GM21381 (cell line): Measurements from ENCODE around the gene C7orf33.
"Not testable (repeated sequence)": the region's sequence is repeated elsewhere in the genome, so short reads cannot be mapped to it uniquely, and the experiment has no call there.

Experiments used
- ATAC-seq: cut with Tn5 transposase; IDR thresholded peaks from one replicate; pipeline ENCODE4 v1.9.1; 2021; ENCODE audit warnings: mild to moderate bottlenecking, moderate library complexity; ENCODE audit not compliant: unreplicated experiment

The C7orf33 gene

DNA sequence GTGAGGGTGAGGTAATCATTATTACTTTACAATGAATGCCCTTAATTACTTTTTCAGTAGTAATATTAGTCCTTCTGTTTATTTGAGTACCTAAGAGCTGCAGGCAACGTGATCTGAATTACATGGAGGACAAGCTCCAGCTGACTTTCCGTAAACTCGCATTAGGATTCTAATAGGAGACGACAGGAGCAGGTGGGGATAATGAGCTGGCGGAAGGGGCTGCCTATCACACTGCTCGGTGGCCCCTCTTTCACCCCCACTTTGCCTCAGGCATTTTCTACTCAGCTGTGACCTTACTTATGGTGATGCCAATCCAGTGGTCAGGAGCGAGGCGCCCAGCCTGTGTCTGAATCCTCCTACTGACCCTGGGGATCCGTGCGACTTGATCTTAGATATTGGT lies at the start of gene C7orf33:
Gene C7orf33, plus strand, starts transcription at position 296 of the 400 bp plus-strand sequence. CDS start 160 bp downstream, outside the sequence.
- ATAC-seq, result no peak

DNA sequence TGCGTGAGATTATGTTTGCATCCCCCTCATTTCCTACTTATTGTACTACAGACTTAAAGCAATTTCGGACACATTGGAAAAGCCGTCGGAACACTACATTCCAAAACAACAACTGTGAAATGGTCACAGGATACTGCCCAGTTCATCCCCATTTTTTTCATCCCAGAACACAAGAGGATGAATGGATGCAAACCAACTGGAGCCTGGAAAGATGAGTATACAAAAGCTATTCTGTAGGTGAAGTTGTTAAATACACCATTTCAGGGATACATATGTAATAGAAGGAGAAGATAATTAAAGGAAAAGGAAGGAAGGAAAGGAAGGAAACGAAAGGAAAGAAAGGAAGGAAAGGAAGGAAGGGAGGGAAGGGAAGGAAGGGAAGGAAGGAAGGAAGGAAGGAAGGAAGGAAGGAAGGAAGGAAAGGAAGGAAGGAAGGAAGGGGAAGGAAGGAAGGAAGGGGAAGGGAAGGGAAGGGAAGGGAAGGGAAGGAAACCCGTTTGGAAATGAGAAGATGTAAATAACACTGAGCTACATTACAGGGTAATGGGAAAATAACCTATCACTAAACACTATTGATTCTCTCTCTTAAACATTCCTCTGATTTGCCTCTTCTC lies 48.6 kb upstream of the C7orf33 start:
- no peak for ATAC-seq

- ATAC-seq, result no peak
Observed at GRCh38 chr7:148543302-148543701, 47.3 kb upstream of the C7orf33 start.

DNA sequence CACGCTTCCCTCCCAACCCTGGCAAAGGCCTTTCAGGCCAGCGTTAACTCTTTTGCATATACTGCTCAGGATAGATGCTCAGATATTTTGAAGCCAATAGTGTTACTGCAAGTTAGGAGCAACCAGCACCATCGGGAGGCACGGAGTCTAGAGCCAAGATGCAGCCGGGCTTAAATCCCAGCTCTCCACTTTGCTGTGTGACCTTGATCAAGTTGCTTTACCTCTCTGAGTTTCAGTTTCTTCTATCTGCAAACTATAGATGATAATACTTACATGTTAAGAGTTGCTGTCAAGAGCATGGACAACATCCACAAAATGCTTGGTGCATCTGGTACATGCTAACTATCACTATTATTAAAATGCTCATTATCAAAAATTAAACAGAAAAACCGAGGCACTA lies 45.4 kb upstream of the C7orf33 start:
- ATAC-seq, result no peak

GRCh38 chr7:148545932-148546331 lies 44.6 kb upstream of the C7orf33 start:
- no peak for ATAC-seq

- no peak for ATAC-seq
Observed at GRCh38 chr7:148546857-148547256, 43.7 kb upstream of the C7orf33 start.

DNA sequence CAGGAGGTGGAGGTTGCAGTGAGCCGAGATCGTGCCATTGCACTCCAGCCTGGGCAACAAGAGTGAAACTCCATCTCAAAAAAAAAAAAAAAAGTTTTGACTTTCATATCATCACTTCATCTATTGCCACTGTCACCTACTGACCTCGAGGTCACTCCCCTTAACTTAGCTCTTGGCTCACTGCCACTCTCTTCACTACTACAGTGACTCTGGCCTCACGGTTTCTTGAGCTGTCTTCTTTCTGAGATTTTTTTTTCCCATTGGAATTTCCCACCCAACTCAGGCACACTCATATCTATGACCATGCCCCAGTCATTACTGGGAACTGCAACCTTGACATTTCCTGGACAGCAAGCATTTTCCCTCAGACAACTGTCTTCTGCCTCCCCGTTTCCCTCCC lies 42.6 kb upstream of the C7orf33 start:
- ATAC-seq, result no peak

GRCh38 chr7:148553979-148554378 lies 36.6 kb upstream of the C7orf33 start:
- ATAC-seq, result no peak

DNA sequence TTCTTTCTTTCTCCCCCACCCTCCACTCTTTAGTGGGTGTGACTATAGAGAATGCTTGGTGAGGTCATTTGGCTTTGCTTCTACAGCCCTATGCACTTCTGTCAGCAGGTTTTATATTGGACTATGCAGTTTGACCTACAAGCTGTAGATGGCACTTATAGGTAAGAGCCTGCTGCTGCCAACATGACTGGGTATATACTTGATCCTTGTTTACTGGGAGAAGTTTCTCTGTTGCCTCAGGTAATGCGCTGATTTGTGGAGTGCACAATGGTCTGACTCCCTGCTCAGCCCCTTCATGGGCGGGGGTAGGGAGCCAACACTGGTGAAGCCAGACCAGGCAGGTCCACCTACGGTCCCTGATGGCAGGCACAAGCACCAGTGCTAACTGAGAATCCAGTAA lies 33.7 kb upstream of the C7orf33 start:
- ATAC-seq, result no peak

GRCh38 chr7:148558914-148559313 lies 31.7 kb upstream of the C7orf33 start:
- ATAC-seq, result no peak

GRCh38 chr7:148561099-148561498 lies 29.5 kb upstream of the C7orf33 start:
- ATAC-seq, result no peak

DNA sequence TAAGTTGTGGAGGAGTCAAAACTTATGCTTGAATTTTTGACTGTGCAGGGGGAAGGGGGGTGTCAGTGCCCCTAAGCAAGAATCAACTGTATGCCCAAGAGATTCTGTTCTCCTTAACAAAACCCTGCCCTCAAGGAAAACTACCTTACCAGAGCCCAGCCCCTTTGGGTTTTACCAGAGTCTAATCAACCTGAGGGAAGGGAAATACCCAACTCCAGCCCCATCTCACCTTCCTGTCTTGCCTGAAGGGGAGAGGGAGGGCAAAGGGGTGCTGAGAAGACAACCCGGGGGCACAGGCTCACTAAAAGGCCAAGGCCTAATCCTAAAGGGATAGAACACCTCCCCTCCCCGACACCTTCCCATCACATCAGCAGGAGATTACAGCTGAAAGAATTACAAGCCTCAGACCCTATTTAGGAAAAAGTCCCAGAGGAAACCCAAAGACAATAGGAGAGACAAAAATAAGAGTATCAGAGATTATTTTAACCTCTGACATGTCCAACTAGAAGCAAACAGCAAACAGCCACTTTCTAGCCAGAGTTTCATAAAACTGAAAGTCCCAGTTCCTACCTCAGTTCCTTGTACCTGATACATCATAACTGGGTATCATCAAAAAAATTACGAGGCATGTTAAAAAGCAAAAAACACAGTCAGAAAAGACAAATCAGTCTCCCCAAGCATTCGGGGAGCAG lies 26.8 kb upstream of the C7orf33 start:
- peak; percentile 43 for ATAC-seq

- peak; percentile 73 for ATAC-seq
Observed at GRCh38 chr7:148564275-148564951, 26.2 kb upstream of the C7orf33 start.

DNA sequence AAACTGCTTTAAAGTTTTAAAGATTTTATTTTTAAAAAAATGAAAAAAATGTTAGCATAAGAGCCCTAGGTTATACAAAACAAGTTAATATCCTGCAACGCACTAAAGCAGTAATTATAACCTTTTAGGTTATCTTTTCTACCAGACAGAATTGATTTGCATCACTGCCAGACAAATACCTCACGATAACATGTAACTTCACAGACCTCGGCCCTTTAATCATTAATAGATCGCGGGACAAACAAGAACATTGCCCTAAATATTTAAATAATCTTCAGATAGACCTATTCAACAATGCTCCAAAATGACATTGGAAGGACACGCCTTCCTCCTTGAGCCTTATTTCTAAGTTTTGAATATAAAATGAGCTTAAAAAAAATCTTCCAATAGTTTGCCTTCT lies 23.8 kb upstream of the C7orf33 start:
- ATAC-seq, result no peak

- no peak for ATAC-seq
Observed at GRCh38 chr7:148567524-148567923, 23.0 kb upstream of the C7orf33 start.

GRCh38 chr7:148570510-148570909 lies 20.1 kb upstream of the C7orf33 start:
- no peak for ATAC-seq

GRCh38 chr7:148570973-148571372 lies 19.6 kb upstream of the C7orf33 start:
- not testable (repeated sequence) for ATAC-seq

DNA sequence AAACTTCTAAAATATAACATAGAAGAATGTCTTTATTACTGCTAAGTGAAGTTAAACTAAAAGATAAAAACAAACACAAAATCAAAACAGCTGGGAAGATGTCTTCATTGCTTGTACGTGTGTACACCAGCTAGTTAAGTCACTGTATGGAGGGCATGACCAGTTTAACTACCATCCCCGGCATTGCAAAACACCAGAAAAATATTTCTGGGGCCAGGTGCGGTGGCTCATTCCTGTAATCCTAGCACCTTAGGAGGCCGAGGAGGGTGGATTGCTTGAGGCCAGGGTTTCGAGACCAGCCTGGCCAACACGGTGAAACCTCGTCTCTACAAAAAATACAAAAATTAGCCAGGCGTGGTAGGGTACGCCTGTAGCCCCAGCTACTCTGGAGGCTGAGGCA lies 19.2 kb upstream of the C7orf33 start:
- ATAC-seq, result no peak

DNA sequence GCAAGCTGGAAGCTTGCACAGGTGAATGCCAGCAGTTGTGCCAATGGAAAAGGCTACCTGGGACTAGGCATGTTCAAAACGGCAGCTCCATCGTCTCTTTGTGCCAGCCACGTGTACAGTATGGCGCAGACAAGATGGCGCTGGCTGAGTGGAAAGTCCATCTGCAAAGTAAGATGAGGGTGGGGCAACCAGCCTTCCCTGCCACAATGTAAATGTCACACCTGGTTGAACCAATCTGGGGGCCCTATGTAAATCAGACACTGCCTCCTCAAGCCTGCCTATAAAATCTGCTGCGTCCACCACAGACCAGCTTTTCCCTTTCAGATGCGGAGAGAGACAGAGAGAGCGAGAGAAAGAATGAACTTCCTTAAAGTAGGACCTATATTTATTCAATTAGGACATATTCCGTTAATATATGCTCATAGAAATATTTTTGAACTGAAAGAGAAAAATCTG lies 18.5 kb upstream of the C7orf33 start:
- ATAC-seq, result no peak

- not testable (repeated sequence) for ATAC-seq
Observed at GRCh38 chr7:148573581-148573980, 17.0 kb upstream of the C7orf33 start.

GRCh38 chr7:148575640-148576411 lies 14.7 kb upstream of the C7orf33 start:
- ATAC-seq, result peak; percentile 91
